IPS DF 19.7 (cell line): ENCODE data around the gene ZNF329.

Experiments
- DNase-seq: peaks from one replicate; pipeline ENCODE4 v3.0.0-alpha.2; 2013; ENCODE audit warnings: low read depth, low spot score

The ZNF329 gene

GRCh38 chr19:58118979-58119733 is 31.4 kb downstream of the ZNF329 start:
- DNase-seq = no peak

- DNase-seq = no peak
Observed at GRCh38 chr19:58117841-58118575, 32.6 kb downstream of the ZNF329 start.

GRCh38 chr19:58108546-58108817 is 42.1 kb downstream of the ZNF329 start:
- DNase-seq = no peak

DNA sequence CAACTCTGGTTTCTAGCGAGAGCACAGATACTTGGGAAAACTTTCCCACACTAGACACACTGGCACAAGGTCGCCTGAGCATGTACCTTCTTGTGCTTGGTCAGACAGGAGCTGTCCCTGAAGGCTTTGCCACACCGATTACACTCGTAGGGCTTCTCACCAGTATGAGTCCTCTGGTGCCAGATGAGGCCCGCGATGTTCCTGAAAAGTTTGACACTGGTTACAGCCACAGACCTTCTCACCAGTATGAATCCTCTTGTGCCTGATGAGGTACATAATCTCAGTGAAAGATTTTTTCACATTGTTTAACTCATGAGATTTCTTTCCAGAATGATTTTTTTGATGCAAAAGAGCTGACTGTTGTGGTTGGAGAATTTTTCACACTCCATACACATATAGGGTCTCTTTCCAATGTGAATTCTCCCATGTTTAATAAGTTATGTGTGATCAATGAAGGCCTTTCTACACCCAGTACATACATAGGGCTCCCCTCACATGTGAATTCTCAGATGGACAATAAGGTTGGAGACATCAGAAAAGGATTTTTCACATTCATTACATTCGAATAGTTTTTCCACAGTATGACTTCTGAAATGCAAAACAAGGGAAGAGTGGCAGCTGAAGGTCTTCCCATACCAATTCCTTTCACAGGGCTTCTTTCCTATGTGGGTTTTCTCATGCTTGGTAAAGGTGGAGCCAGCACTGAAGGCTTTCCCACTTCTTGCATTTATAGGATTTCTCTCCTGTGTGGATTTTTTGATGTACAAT is 42.6 kb downstream of the ZNF329 start:
- DNase-seq = no peak

DNA sequence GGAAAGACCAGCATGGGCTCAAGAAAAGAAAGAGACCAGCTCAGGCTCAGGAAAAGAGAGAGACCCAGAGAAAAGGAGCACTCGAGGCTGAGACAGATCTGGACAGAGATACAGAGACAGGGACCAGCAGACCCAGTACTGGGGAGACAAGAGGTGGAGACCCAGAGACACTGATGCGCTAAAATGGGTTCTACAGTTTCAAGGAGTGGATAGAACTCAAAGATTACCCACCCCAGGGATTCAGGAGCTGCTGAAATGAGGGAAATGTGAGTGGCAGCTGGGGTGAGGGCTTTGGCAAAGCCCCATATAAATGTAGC is 51.9 kb downstream of the ZNF329 start:
- no peak for DNase-seq

DNA sequence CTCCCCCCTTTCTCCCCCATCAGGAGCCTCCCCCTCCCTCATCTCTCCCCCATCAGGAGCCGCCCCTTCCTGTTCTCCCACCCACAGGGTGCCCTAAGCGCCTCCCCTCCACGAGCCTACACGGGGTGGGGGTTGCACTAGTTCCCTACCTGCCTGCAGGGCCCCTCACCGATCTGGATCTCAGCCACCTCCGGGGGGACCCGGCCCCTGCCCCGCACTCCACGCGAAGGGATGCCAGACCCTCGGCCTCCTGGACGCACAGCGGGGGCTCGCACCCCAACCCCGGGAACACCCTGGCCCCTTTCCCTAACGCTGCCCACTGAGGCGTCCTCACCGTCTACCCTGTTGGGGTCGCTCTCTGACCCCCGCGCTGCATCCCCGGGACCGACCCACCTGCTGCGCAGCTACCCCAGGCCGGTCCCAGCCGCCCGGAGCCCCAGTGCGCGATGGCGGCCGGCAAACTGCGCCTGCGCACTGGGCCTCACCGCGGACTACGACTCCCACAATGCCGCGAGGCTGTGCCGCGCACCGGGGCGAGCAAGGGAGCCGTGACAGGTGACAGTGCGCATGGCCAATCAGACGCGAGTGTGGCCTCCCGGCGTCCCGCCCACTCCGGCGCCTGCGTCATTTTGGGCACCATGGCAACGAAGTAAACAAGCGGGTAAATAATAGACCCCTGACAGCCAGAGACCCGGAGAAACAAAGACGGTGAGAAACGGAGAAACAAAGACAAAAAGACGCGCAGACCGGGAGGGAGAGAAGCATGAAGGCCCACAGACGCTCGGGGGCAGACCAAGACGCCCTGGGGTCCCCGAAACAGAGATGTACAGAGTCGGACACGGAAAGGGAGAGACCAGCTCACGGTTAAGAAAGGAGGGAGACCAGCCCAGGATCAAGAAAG is 52.6 kb downstream of the ZNF329 start, which contains the start of gene ZSCAN18:
Gene ZSCAN18 (minus strand): TSS at position 451 of the 901 bp plus-strand sequence. CDS start 7,964 bp downstream, outside the sequence.
- DNase-seq = peak; percentile 83

GRCh38 chr19:58097349-58097748 is 53.2 kb downstream of the ZNF329 start:
- DNase-seq = no peak

- no peak for DNase-seq
Observed at GRCh38 chr19:58096884-58097283, 53.7 kb downstream of the ZNF329 start.

DNA sequence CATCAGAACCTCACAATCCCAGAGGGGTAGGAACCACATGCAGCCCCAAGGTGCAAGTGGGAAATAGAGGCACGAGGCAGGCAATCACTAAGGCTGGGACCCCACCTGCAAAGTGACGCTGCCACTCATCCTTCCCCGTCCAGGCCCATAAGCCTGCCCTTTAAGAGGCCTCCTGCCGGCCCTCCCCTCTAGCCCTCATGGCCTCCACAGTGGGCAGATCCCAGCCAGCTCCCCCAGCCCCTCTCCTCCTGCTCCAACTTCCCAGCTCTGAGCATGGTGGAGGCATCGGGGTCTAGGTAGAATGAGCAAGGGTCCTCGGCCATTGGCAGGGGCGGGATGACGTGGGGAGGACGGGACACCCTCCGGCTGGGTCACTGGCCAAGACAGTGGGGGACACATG is 55.3 kb downstream of the ZNF329 start:
- no peak for DNase-seq

- no peak for DNase-seq
Observed at GRCh38 chr19:58093071-58093470, 57.5 kb downstream of the ZNF329 start.

DNA sequence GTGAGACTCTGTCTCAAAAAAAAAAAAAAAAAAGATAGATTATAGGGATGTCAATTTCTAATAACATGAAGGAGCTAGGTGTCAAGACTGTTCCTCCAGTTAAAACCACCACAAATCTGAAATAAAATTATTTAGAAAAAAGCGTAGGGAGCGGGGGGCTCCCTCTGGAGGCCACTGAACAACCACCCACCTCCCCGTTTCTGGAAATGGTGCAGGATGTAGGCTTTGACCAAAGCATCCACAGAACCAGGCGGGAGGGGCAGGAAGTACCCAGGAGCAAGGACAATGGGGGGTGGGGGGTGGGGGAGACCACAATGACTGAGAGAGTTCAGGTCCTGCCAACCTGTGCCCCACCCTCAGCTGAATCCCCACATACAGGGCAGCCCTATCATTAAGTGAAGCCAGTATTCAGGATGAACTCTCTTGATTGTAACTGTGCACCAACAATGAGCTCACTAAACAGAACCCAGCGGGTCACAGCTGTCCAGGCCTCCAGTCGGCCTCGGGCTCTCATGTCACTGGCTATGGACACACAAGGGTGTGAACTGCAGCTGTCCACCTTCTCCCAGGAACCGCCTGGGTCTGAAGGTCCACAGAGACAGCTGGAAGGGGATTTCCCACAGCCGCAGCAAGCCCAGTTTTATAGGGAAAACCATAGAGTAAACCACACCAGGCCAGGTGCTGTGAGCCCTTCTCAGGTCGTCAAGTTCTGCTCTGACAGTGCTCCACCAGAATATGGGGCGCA is 59.2 kb downstream of the ZNF329 start:
- no peak for DNase-seq

DNA sequence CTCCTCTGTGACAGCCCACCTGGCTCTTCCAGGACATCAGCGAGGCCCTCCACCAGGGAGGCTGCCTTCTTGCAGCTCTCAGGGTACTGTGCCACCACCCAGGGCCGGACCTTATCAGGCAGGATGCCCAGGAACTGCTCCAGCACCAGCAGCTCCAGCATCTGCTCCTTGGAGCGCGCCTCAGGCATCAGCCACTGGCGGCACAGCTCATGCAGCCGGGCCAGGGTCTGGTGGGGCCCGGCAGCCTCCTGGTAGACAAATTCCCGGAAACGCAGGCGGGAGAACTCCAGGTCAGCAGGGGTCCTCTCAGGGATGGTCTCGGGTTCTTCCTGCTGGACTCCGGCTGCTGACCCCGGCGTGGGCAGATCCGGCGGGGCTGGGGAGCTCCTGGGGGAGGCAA is 60.7 kb downstream of the ZNF329 start:
- no peak for DNase-seq

GRCh38 chr19:58088521-58089052 is 62.0 kb downstream of the ZNF329 start:
- DNase-seq = no peak

DNA sequence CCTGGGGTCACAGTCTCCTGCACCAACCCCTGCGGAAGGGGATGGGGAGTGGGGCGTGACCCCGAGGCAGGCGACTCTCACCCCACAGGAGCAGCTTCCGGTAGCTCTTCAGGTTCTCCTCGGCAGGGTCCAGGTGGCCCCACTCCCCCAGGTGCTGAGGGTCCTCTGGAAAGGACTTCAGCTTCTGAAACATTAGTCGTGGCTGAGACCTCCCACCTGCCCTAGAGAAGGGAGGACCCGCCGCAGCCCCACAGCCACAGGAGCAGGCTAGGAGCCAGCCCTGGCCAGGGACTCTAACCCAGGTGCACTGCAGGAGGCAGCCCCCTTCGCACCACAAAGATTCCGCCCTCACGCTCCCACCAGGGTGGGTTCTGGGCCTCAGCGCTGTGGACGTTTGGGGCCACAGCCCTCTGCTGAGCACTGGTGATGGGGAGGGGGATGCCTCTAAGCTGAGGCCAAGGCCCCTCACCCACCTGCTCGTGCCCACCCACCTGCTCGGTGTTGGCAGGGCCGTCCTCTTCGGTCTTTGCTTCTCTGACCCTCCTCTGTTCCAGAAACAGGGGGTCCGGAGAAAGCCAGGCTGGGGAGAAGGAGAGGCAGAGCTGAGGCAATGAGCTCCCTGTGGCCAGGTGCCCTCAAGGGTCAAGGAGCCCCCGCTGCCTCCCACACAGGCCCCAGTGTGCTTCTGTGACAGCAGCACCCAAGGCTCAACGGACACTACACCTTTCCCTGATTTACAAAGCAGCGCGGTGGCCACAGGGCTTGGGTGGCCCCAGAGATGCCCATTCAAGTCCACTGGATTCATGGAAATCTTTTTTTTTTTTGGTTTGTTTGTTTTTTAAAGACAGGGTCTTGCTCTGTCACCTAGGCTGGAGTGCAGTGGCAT is 63.5 kb downstream of the ZNF329 start:
- DNase-seq = no peak

GRCh38 chr19:58085348-58085875 is 65.2 kb downstream of the ZNF329 start:
- no peak for DNase-seq

GRCh38 chr19:58084596-58085347 is 65.8 kb downstream of the ZNF329 start:
- no peak for DNase-seq

DNA sequence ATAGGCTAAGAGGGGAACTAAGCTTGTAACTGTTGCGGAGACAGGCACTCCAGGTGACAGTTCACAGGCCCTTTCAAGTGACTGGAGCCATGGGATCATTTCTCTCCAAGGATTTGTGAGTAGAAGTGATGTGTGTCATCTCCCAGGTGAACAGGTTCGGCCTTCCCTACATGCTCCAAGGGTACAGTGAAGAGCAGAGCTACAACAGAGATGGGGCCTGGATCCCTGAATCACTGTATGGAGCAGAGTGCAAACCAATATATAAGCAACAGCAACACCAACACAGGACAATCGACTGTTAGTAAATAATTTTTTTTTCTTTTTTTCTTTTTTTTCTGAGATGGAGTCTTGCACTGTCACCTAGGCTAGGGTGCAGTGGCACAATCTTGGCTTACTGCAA is 67.6 kb downstream of the ZNF329 start:
- DNase-seq = no peak

DNA sequence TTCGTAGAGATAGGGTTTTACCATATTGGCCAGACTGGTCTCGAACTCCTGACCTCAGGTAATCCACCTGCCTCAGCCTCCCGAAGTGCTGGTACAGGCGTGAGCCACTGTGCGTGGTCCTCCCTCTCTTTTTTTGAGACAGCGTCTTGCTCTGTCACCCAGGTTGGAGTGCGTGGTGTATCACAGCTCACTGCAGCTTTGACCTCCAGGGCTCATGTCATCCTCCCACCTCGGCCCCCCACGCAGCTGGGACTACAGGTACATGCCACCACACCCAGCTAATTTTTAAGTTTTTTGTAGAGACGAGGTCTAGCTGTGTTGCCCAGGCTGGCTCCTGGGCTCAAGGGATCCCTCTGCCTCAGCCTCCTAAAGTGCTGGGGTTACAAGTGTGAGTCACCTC is 70.8 kb downstream of the ZNF329 start:
- no peak for DNase-seq
